NCI-H1417 treated with DMSO at 0.1 percent for 48 hours (cell line): ENCODE results near the gene TRMT1.
A peak's percentile ranks its signal among the peaks of the same experiment; 100 is the strongest.
"Not testable (repeated sequence)": the region's sequence is repeated elsewhere in the genome, so short reads cannot be mapped to it uniquely, and the experiment has no call there.

Experiments
- DNase-seq: peaks from one replicate; lab custom pipeline; 2025; lab: John Stamatoyannopoulos, UW

The TRMT1 gene

GRCh38 chr19:13116282-13117175 is at the start of gene TRMT1:
TRMT1 (minus strand) TSS chr19:13116740; CDS start chr19:13116399, 341 bp downstream.
- peak; percentile 73 for DNase-seq

DNA sequence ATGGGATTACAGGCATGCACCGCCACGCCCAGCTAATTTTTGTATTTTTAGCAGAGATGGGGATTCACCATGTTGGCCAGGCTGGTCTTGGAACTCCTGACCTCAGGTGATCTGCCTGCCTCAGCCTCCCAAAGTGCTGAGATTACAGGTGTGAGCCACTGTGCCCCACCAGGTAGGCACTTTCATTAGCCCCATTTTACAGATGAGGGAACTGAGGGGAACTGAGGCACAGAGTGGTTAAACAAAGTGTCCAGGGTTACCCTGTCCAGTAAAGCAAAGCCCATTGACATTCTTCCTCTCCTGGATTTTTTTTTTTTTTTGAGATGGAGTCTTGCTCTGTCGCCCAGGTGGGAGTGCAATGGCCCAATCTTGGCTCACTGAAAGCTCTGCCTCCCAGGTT is 49.6 kb upstream of the TRMT1 start:
- DNase-seq, result not testable (repeated sequence)

DNA sequence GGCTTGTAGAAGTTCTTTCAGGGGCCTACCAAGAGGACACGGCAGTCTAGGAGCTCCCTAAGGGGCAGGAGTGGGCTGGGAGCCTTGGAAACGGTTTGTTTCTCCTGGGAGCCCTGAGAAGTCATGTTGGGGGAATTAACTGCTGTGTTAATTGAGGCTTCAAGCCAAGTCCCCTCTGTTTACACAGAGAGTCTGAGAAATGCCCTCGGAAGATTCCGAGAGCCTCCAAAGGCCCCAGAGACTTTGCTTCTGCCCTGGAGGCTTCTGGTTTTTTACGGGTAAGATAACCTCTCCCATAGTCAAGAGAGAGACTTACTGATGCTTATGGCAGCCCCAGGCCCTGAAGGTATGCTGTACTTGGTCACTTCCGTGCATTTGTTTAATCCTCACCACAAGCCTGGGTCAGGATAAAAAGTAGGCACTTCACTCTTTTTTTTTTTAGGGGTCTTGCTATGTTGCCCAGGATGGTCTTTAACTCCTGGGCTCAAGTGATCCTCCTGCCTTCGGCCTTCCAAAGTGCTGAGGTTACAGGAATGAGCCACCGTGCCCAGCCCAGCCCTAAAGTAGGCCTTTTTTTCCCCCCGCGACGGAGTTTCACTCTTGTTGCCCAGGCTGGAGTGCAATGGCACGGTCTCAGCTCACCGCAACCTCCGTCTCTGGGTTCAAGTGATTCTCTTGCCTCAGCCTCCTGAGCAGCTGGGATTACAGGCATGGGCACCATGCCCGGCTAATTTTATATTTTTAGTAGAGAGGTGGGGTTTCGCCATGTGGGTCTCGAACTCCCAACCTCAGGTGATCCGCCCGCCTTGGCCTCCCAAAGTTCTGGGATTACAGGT is 48.8 kb upstream of the TRMT1 start:
- no peak for DNase-seq

- peak; percentile 89 for DNase-seq
These were observed 48.0 kb upstream of the TRMT1 start for GRCh38 chr19:13164343-13165161.

DNA sequence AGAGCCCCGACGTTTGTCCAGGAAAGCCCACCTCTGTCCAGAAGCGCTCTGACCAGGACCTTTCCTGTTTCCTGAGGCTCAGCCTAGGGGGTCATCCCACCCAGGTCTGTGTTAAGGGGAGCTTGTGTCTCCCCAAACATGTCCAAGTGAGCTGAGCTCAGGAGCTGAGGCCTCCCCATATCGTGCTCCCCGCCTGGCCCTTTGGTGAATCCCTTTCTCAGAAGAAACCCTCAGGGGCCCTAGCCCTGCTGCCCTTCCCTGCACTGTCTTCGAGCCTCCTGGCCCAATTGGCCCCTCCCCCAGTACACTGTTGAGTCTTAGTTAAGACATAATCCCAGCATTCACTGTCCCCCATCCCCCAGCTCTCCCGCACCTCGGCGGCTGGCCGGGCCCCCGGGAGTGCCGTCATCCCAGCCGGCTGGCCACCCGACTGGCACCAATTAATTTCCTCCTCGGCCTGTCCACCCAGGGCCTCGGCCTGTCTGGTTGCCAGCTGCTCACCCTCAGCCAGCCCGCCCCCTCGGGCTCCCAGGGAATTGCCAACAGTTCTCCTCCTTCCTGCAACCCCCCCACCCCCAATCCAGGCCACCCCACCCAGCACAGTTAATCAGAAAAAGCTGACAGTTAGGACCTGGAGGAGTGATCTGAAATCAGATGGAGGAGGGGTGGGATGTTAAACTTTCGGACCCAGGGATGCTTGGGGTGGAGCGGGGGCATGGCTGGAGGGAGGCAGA is 47.2 kb upstream of the TRMT1 start:
- peak; percentile 23 for DNase-seq

DNA sequence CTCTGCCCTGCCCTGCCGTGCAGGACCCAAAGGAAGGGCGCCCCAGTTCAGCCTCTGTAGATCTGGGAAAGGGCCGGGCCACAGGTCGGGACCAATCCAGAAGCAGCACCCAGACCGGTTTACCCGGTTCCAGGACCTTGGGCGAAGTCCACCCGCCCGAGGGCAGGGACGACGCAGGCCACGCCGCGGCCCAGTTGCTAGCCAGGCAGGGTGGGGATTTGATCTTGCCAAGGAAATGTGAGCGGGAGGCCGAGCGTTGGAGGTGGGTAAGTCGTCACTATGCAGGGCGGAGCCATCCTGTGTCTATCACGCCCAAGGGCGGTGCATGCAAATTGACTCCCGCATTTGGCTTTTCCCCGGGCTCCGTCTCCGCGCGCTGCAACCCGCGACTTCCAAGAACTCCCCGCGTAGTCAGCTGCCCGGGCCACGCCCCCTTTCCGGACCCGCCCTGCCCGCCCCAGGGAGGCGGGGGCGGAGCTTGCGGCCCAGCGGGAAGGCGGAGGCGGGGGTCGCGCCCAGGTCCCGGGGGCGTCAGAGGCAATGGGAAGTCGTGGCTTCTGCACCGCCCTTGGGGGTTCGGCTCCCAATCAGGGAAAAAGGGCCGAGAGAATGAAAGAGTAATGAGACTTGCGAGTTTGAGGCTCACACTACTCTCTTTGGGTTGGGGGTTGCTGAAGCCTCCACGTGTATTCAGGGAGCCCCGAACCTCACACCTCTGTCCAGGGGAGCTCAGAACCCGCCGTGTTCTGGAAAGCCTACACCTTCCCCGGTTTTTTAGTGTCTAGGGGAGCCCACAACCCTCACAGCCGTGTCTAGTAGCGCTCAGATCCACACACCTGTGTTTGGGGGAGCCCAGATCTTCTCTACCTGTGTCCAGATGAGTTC is 46.4 kb upstream of the TRMT1 start:
- DNase-seq, result peak; percentile 79

GRCh38 chr19:13160557-13160956 is 44.0 kb upstream of the TRMT1 start:
- no peak for DNase-seq

DNA sequence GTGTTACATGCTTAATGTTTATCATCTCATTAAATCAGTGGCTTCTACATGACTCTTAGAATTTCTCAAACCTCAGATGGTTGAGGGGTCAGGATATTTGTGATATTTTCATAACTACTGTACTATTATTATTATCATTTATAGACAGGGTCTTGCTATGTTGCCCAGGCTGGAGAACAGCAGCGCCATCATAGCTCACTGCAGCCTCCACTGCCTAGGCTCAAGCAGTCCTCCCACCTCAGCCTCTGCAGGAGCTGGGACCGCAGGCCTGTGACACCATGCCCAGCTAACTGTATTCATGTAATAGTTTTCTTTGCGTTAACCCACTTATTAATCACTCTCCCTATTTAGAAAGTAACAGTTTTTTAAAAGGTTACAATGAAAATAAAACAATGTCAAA is 43.2 kb upstream of the TRMT1 start:
- DNase-seq, result no peak

GRCh38 chr19:13155472-13156359 is 39.2 kb upstream of the TRMT1 start:
- peak; percentile 64 for DNase-seq

DNA sequence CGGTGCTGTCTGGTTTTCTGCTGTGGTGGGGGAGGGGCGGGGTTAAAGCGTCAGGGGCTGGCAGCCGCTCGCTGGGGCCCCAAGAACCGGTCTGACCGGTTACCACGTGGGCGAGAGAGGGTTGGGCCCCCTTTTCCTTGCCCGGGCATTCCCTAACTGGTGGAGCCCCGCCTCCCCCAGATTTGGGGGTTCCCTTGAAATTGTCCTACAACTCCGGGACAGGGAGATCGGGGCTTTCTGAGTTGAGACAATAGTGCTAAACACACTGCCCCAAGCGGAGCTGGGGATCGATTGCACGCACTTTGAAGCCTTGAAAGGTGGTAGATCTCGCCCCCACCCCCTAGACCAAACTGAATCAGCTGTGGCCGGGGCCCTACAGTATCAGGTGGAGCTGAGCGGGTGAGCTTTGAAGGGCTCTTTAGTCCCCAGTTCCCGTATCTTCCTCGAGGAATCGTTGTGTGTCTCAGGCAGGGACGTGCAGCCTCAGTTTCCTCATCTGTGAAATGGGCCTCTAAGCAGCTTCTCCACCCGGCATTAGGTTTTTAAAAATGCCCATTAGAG is 38.5 kb upstream of the TRMT1 start:
- peak; percentile 32 for DNase-seq

- DNase-seq, result no peak
These were observed 37.8 kb upstream of the TRMT1 start for GRCh38 chr19:13154241-13154778.

- no peak for DNase-seq
These were observed 37.2 kb upstream of the TRMT1 start for GRCh38 chr19:13153569-13154240.

DNA sequence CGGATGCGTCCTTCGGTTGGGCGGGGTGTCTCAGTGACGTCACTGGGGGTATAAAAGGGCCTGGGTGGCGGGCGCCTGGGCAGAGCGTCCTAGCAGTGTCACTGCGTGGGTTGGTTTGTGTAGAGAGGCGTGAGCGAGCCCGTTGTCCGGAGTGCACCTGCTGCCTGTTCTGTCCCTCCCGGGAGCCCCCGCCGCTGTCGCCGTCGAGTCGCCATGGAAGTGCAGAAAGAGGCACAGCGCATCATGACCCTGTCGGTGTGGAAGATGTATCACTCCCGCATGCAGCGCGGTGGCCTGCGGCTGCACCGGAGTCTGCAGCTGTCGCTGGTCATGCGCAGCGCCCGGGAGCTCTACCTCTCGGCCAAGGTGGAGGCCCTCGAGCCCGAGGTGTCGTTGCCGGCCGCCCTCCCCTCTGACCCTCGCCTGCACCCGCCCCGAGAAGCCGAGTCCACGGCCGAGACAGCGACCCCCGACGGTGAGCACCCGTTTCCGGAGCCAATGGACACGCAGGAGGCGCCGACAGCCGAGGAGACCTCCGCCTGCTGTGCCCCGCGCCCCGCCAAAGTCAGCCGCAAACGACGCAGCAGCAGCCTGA is 36.5 kb upstream of the TRMT1 start:
- peak; percentile 93 for DNase-seq

DNA sequence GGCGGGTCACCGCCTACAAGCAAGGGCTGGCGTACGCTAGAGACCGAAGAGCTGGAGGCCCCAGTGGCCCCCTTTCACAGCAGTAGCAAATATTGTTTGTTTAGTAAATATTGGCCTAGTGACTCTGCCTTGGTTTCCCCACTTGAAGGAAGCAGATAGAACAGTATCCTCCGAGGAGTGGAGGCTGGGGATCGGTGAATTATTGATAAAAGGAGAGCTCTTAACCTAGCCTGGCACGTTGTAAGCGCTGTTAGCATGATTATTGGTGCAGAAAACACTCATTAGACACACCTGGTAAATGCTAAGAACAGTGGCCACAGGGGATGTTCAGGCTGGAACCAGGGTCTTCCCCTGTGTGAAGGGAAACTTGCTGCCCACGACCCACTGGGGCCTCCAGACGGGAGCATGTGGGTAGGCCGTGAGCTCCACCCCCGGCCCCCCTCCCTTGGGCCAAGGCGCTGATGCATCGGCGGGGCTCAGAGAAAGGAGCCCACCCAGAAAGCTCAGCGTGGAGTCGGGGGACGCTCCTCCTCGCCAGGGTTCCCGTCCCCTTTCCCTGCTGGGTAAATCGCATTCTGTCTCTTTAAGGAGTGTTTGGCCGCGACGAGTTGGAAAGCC is 35.9 kb upstream of the TRMT1 start:
- DNase-seq, result no peak

- peak; percentile 94 for DNase-seq
These were observed 35.2 kb upstream of the TRMT1 start for GRCh38 chr19:13151605-13152355.

GRCh38 chr19:13150931-13151604 is 34.5 kb upstream of the TRMT1 start:
- DNase-seq, result no peak
